ENCODE data around the gene SERPINB1.

The SERPINB1 gene

DNA sequence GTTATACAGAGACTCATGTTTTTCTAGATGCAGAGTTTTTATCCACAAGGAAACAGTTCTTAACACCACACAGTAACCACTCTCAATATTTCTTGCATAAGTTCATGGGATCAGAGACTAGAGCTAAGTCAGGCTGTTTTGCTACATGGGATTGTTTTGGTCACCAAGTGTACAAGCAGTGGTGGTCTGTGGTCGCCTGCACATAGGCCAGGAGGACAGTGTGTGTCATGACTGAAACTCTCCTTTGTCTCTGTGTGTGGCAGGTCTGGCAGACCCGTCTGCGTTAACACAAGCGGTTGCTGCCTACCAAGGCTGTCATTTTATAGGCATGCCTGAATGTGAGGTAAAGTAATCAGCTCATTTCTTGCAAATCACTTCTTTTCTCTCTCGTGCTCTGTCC, 57.6 kb downstream of the SERPINB1 start:
- H3K4me3 ChIP-seq (ENCODE audit: low read depth, low read length), result no peak overlapping the region
- TF ChIP-seq CTCF (IDR thresholded peaks at IDR 0.05; ENCODE audit: control insufficient read depth, extremely low read depth, insufficient read depth), result no peak
- no peak for DNase-seq (ENCODE audit: low read depth)

DNA sequence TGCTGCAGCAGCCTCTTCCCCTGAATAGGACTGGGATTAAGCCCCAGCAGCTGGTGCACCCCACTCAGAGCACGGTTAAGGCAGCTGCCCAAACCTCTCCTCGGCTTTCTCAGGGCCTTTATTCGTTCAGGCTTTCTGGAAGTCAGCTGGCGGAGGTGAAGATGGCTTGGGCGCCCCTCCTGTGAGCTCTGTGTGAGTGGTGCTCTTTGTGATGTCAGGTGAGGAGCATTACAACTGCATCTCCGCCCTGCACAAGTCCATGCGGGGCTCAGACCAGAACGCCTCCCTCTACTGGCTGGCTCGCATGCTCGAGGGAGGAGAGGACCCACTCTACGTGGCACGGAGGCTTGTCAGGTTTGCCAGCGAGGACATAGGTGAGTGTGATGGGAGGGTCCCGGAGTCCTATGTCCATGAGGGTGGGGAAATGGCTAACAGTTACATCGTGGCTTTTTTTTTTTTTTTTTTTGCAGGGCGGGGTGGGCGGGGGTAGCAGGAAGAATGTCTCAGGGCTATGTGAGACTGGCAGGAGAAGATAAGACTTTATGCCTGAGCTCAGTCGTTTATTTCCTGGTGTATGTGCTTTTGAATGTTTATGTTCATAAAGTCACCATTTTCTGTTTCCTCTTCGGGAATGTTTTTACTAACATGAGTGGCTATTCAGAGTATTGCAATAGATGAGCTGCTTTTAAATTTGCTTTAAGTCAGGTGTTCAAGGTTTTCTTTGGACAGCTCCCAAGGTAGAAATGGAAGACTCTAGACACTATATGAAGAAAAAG, 58.3 kb downstream of the SERPINB1 start:
- H3K4me3 ChIP-seq (ENCODE audit: low read depth, low read length), result no peak overlapping the region
- TF ChIP-seq CTCF (IDR thresholded peaks at IDR 0.05; ENCODE audit: control insufficient read depth, extremely low read depth, insufficient read depth), result peak; percentile 41

GRCh38 chr6:2782825-2783187, 58.9 kb downstream of the SERPINB1 start:
- H3K4me3 ChIP-seq (ENCODE audit: low read depth, low read length), result no peak overlapping the region
- DNase-seq (ENCODE audit: low read depth), result no peak
- TF ChIP-seq CTCF (IDR thresholded peaks at IDR 0.05; ENCODE audit: control insufficient read depth, extremely low read depth, insufficient read depth), result no peak

More for the DNA sequence above, 58.3 kb downstream of the SERPINB1 start:
- peak; percentile 26 for DNase-seq (ENCODE audit: low read depth)

GRCh38 chr6:2782356-2782708, 59.3 kb downstream of the SERPINB1 start:
- no peak overlapping the region for H3K4me3 ChIP-seq (ENCODE audit: low read depth, low read length)
- TF ChIP-seq CTCF (IDR thresholded peaks at IDR 0.05; ENCODE audit: control insufficient read depth, extremely low read depth, insufficient read depth), result no peak
- DNase-seq (ENCODE audit: low read depth), result no peak
